ENCODE measurements around the gene PPP1R13B. TPM values are rescaled to one million over a fixed set of nuclear protein-coding genes. Genes with fewer than 3 reads are reported as not detected.

Gene PPP1R13B
- total RNA-seq, 1 donor from 2014 or later = 53.0 TPM

- H3K27ac Mint-ChIP-seq = no peak overlapping the region
- DNase-seq (ENCODE audit: low spot score in 2 of 2, unreplicated experiment in 2 of 2) = no peak
- H3K27me3 Mint-ChIP-seq (ENCODE audit: low read depth) = no peaks in the 10 kb centered on the region
- no peak overlapping the region for H3K4me3 Mint-ChIP-seq
- H3K36me3 Mint-ChIP-seq = peaks cover 10% of the 10 kb centered on the region
- H3K4me1 Mint-ChIP-seq = no peaks in the 10 kb centered on the region
- H3K9me3 Mint-ChIP-seq = no peaks in the 10 kb centered on the region
- TF ChIP-seq, protein P1, sequence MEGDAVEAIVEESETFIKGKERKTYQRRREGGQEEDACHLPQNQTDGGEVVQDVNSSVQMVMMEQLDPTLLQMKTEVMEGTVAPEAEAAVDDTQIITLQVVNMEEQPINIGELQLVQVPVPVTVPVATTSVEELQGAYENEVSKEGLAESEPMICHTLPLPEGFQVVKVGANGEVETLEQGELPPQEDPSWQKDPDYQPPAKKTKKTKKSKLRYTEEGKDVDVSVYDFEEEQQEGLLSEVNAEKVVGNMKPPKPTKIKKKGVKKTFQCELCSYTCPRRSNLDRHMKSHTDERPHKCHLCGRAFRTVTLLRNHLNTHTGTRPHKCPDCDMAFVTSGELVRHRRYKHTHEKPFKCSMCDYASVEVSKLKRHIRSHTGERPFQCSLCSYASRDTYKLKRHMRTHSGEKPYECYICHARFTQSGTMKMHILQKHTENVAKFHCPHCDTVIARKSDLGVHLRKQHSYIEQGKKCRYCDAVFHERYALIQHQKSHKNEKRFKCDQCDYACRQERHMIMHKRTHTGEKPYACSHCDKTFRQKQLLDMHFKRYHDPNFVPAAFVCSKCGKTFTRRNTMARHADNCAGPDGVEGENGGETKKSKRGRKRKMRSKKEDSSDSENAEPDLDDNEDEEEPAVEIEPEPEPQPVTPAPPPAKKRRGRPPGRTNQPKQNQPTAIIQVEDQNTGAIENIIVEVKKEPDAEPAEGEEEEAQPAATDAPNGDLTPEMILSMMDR (IDR thresholded peaks at IDR 0.05; ENCODE audit: unreplicated experiment) = no peak
Measured at GRCh38 chr14:103746701-103747100, 100.7 kb downstream of the PPP1R13B start.

GRCh38 chr14:103745424-103745823 is 102.0 kb downstream of the PPP1R13B start:
- no peaks in the 10 kb centered on the region for H3K9me3 Mint-ChIP-seq
- TF ChIP-seq, protein P1 (IDR thresholded peaks at IDR 0.05; ENCODE audit: unreplicated experiment) = no peak
- H3K27ac Mint-ChIP-seq = no peak overlapping the region
- H3K36me3 Mint-ChIP-seq = peaks cover 13% of the 10 kb centered on the region
- H3K4me1 Mint-ChIP-seq = no peaks in the 10 kb centered on the region
- H3K4me3 Mint-ChIP-seq = no peak overlapping the region
- DNase-seq (ENCODE audit: low spot score in 2 of 2, unreplicated experiment in 2 of 2) = no peak
- no peaks in the 10 kb centered on the region for H3K27me3 Mint-ChIP-seq (ENCODE audit: low read depth)

DNA sequence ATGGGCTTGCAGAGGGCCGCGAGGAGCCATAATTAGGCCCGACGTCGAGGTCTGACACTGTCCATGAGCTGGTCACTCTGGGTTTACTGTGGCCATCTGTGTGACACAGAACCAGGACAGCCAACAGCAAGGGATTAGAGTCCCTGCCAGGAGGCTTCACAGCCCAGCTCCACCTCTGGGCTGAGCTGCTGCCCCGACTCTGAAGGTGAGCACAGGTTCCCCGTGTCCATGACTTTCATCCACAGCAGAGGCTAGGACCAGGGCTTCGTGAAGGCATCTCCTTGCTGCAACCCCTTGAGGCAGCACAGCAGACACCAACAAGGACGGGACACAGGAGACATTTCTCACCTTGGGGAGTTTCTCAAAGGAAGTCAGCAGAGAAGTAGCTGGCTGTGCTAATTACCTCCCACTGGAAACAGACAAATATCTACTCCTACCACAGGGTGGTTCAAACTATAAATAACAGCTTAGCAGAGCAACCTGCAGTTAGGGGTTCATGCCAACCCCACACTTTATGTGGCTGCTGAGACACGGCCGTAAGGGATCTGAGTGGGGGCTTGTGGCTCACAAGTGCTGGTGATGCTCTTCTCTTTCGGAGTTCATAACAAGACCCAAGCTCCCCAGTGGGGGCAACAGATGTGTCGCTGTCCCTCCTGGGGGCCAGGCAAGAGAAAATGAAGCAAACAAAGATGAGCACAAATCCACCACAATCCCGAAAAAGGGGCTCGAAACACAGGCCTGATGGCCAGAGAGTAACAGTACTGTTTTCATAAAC is 102.6 kb downstream of the PPP1R13B start:
- Mint-ChIP-seq H3K9me3 (no peaks in the 10 kb centered on the region), H3K4me3 (no peak overlapping the region), H3K27ac (no peak overlapping the region), H3K4me1 (no peaks in the 10 kb centered on the region), H3K36me3 (peaks cover 17% of the 10 kb centered on the region), H3K27me3 (ENCODE audit: low read depth) (no peaks in the 10 kb centered on the region)
- DNase-seq (ENCODE audit: low spot score in 2 of 2, unreplicated experiment in 2 of 2) = no peak
- TF ChIP-seq, protein P1 (IDR thresholded peaks at IDR 0.05; ENCODE audit: unreplicated experiment) = no peak

DNA sequence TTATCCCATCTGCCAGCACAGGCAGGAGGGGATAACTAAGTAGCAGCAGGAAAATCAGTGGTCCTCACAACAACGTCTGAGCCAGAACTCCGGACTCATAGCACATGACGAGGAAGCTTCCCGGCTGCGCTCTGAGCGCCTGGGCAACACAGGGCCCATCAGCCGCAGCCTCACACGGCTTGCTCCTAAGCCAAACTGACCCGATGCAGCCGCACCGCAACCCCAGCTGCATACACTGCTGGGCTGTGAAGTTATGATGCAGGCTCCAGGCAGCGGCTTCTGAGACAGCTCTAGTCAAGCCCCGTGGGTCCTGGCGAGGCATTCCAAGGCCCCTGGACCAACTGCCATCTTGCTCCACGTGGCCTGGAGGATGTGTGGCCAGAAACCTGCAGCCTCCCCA is 103.7 kb downstream of the PPP1R13B start:
- Mint-ChIP-seq H3K36me3 (peaks cover 16% of the 10 kb centered on the region), H3K4me3 (no peak overlapping the region), H3K9me3 (no peaks in the 10 kb centered on the region), H3K27ac (no peak overlapping the region), H3K27me3 (ENCODE audit: low read depth) (no peaks in the 10 kb centered on the region), H3K4me1 (no peaks in the 10 kb centered on the region)
- TF ChIP-seq, protein P1 (IDR thresholded peaks at IDR 0.05; ENCODE audit: unreplicated experiment) = no peak
- DNase-seq (ENCODE audit: low spot score in 2 of 2, unreplicated experiment in 2 of 2) = no peak

DNA sequence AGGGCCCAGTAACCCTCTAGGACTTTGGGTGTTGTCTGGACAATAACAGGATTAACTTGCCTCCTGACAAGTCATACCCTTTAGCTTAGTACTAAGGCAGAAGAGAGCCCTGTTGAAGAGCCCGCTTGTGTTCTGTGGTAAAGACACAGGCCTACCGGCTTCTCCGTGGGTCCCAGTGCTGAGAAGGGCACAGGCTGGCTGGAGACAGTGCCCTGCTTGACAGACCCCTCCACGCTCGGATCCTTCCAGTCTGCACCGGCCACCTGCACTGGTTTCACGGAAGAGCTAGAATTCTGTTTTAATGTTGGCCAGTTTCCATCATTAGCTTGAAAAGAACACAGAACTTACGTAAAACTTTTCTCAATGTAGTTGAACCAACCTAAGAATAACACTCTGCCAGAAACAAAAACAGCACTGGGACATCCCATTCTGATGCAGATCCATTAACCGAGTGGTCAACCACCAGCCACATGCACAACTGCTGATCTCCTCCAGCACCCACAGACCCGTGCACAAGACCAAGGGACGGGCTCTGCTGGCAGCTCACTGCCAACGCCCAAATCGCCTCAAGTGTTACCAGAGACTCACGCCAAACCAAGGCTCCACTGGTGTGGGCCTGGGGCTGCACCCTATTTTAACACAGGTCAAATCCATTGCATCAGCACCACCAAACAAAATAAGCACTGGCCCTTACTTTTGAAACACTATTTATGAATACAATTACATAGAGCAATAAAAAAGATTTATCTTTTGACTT is 104.7 kb downstream of the PPP1R13B start:
- TF ChIP-seq, protein P1 (IDR thresholded peaks at IDR 0.05; ENCODE audit: unreplicated experiment) = no peak
- H3K4me3 Mint-ChIP-seq = no peak overlapping the region
- H3K9me3 Mint-ChIP-seq = no peaks in the 10 kb centered on the region
- DNase-seq (ENCODE audit: low spot score in 2 of 2, unreplicated experiment in 2 of 2) = no peak
- H3K4me1 Mint-ChIP-seq = no peaks in the 10 kb centered on the region
- peaks cover 24% of the 10 kb centered on the region for H3K36me3 Mint-ChIP-seq
- H3K27ac Mint-ChIP-seq = no peak overlapping the region
- no peaks in the 10 kb centered on the region for H3K27me3 Mint-ChIP-seq (ENCODE audit: low read depth)

All from mesothelial cell of epicardium (in vitro differentiated cells).